Brain microvascular endothelial cell (primary cell): ENCODE results near the gene TRAPPC2.
"Not testable (repeated sequence)": the region's sequence is repeated elsewhere in the genome, so short reads cannot be mapped to it uniquely, and the experiment has no call there.

ENCODE experiments used
- DNase-seq: peaks from one replicate; pipeline ENCODE4 v3.0.0-alpha.2; 2020
- H3K27ac ChIP-seq: fragments of 250-450 bp; sonication (Bioruptor Pico); 2 replicates; pipeline ENCODE4 v1.5.1; 2020; ENCODE audit warnings: mild to moderate bottlenecking, moderate library complexity
- H3K27me3 ChIP-seq: fragments of 250-450 bp; sonication (Bioruptor Pico); replicated peaks from 2 replicates; pipeline ENCODE4 v1.5.1; 2020; ENCODE audit warnings: mild to moderate bottlenecking
- H3K36me3 ChIP-seq: fragments of 250-450 bp; sonication (Bioruptor Pico); replicated peaks from 2 replicates; pipeline ENCODE4 v1.5.1; 2020; ENCODE audit warnings: mild to moderate bottlenecking
- H3K4me3 ChIP-seq: 2 replicates; pipeline ENCODE4 v1.5.1; 2011; ENCODE audit warnings: low read depth, mild to moderate bottlenecking, control low read depth, low read length, moderate library complexity
- CTCF ChIP-seq: IDR thresholded peaks from 2 replicates; pipeline ENCODE4 v1.5.1; 2011; ENCODE audit warnings: low read depth, mild to moderate bottlenecking, moderate library complexity, low read length, control low read depth, inconsistent platforms; ENCODE audit errors: missing control alignments
- in situ Hi-C: cut with HindIII; loops from 2 replicates; pipeline ENCODE4 v1.10.0; 2017; ENCODE audit warnings: low sequenced_read_pairs, low pct_ligation_motif_present

Gene TRAPPC2

GRCh38 chrX:13684361-13684760 lies 50.1 kb downstream of the TRAPPC2 start:
- TF ChIP-seq CTCF = no peak
- DNase-seq = no peak
- no peaks in the 10 kb centered on the region for H3K36me3 ChIP-seq
- H3K27ac ChIP-seq = no peak overlapping the region
- no peak overlapping the region for H3K4me3 ChIP-seq
- in situ Hi-C loops = no loop called here
- peaks cover 3% of the 10 kb centered on the region for H3K27me3 ChIP-seq

- TF ChIP-seq CTCF = no peak
- in situ Hi-C loops = no loop called here
Observed at GRCh38 chrX:13681595-13681994, 52.8 kb downstream of the TRAPPC2 start.

GRCh38 chrX:13679700-13680099 lies 54.7 kb downstream of the TRAPPC2 start:
- DNase-seq, H3K27me3 ChIP-seq, H3K36me3 ChIP-seq, H3K4me3 ChIP-seq, H3K27ac ChIP-seq, in situ Hi-C loops: not testable (repeated sequence)

More at GRCh38 chrX:13681595-13681994, 52.8 kb downstream of the TRAPPC2 start:
- Histone ChIP-seq H3K36me3 (no peaks in the 10 kb centered on the region), H3K4me3 (no peak overlapping the region), H3K27ac (no peak overlapping the region), H3K27me3 (peaks cover 3% of the 10 kb centered on the region)
- DNase-seq = no peak

- DNase-seq = no peak
- no peak for TF ChIP-seq CTCF
- Histone ChIP-seq H3K36me3 (no peaks in the 10 kb centered on the region), H3K27ac (no peak overlapping the region), H3K27me3 (no peaks in the 10 kb centered on the region), H3K4me3 (no peak overlapping the region)
- in situ Hi-C loops = no loop called here
Observed at GRCh38 chrX:13676885-13677284, 57.5 kb downstream of the TRAPPC2 start.

GRCh38 chrX:13673016-13673415 lies 61.4 kb downstream of the TRAPPC2 start:
- no peak for TF ChIP-seq CTCF
- Histone ChIP-seq H3K4me3 (no peak overlapping the region), H3K27ac (no peak overlapping the region), H3K27me3 (no peaks in the 10 kb centered on the region), H3K36me3 (no peaks in the 10 kb centered on the region)
- in situ Hi-C loops = no loop called here
- DNase-seq = no peak

- TF ChIP-seq CTCF = no peak
- Histone ChIP-seq H3K4me3 (no peak overlapping the region), H3K36me3 (no peaks in the 10 kb centered on the region), H3K27ac (no peak overlapping the region), H3K27me3 (no peaks in the 10 kb centered on the region)
- in situ Hi-C loops = no loop called here
- no peak for DNase-seq
Observed at GRCh38 chrX:13670197-13670596, 64.2 kb downstream of the TRAPPC2 start.

- H3K36me3 ChIP-seq, DNase-seq, H3K4me3 ChIP-seq, in situ Hi-C loops, H3K27me3 ChIP-seq: not testable (repeated sequence)
- peak overlapping the region; percentile 68 for H3K27ac ChIP-seq
Observed at GRCh38 chrX:13669755-13670154, 64.7 kb downstream of the TRAPPC2 start.
